ENCODE data around the gene MRPS9. TPM values are rescaled to one million over a fixed set of nuclear protein-coding genes. Genes with fewer than 3 reads are reported as not detected.

The MRPS9 gene
- polyA plus RNA-seq, 1 donor from 2014 or later = 43.5 TPM

GRCh38 chr2:105055613-105056012 lies 17.7 kb downstream of the MRPS9 start:
- H2AFZ ChIP-seq (ENCODE audit: low read depth, low read length) = no peak overlapping the region
- no peak overlapping the region for H3K4me2 ChIP-seq (ENCODE audit: low read length)
- no peaks in the 10 kb centered on the region for H3F3A ChIP-seq (ENCODE audit: insufficient read depth, low read length, poor library complexity, severe bottlenecking)
- TF ChIP-seq SMC3 (conservative IDR thresholded peaks at IDR 0.05; ENCODE audit: poor library complexity) (no peak), TAF1 (IDR thresholded peaks at IDR 0.05; ENCODE audit: low read depth) (no peak), EZH2 (IDR thresholded peaks at IDR 0.05; ENCODE audit: borderline replicate concordance, insufficient read depth, low read length, poor library complexity, severe bottlenecking) (no peak), EP300 (conservative IDR thresholded peaks at IDR 0.05; ENCODE audit: poor library complexity, severe bottlenecking) (no peak), MXI1 (conservative IDR thresholded peaks at IDR 0.05; ENCODE audit: poor library complexity, severe bottlenecking) (no peak), POLR2AphosphoS5 (IDR thresholded peaks at IDR 0.05) (no peak), CTCF (IDR thresholded peaks at IDR 0.05; ENCODE audit: poor library complexity, severe bottlenecking) (no peak), RAD21 (conservative IDR thresholded peaks at IDR 0.05) (no peak), REST (IDR thresholded peaks at IDR 0.05; ENCODE audit: borderline replicate concordance) (no peak)
- no peak overlapping the region for H3K27ac ChIP-seq (ENCODE audit: low read length)
- no peaks in the 10 kb centered on the region for H3K36me3 ChIP-seq (ENCODE audit: insufficient read depth, low read length)
- no peaks in the 10 kb centered on the region for H3K9me2 ChIP-seq (ENCODE audit: insufficient read depth, low read length)
- no peak overlapping the region for H3K9ac ChIP-seq (ENCODE audit: low read length)
- no peak overlapping the region for H3K4me3 ChIP-seq (ENCODE audit: low read length)
- H4K20me1 ChIP-seq (ENCODE audit: insufficient read depth) = no peaks in the 10 kb centered on the region
- H3K9me3 ChIP-seq (ENCODE audit: low read length) = peaks cover 5% of the 10 kb centered on the region
- peaks cover 3% of the 10 kb centered on the region for H3K79me2 ChIP-seq (replicated peaks; ENCODE audit: insufficient read depth, low read length)
- no peaks in the 10 kb centered on the region for H3K27me3 ChIP-seq (ENCODE audit: insufficient read depth, low read depth, low read length)

- no peaks in the 10 kb centered on the region for H3F3A ChIP-seq (ENCODE audit: insufficient read depth, low read length, poor library complexity, severe bottlenecking)
- peaks cover 3% of the 10 kb centered on the region for H3K79me2 ChIP-seq (replicated peaks; ENCODE audit: insufficient read depth, low read length)
- no peak overlapping the region for H2AFZ ChIP-seq (ENCODE audit: low read depth, low read length)
- no peaks in the 10 kb centered on the region for H3K9me2 ChIP-seq (ENCODE audit: insufficient read depth, low read length)
- H3K4me3 ChIP-seq (ENCODE audit: low read length) = no peak overlapping the region
- H3K27me3 ChIP-seq (ENCODE audit: insufficient read depth, low read depth, low read length) = no peaks in the 10 kb centered on the region
- TF ChIP-seq CTCF (IDR thresholded peaks at IDR 0.05; ENCODE audit: poor library complexity, severe bottlenecking) = no peak
- no peak for TF ChIP-seq MXI1 (conservative IDR thresholded peaks at IDR 0.05; ENCODE audit: poor library complexity, severe bottlenecking)
- no peak for TF ChIP-seq SMC3 (conservative IDR thresholded peaks at IDR 0.05; ENCODE audit: poor library complexity)
- TF ChIP-seq RAD21 (conservative IDR thresholded peaks at IDR 0.05) = no peak
- TF ChIP-seq EP300 (conservative IDR thresholded peaks at IDR 0.05; ENCODE audit: poor library complexity, severe bottlenecking) = no peak
- no peak for TF ChIP-seq POLR2AphosphoS5 (IDR thresholded peaks at IDR 0.05)
- no peak for TF ChIP-seq EZH2 (IDR thresholded peaks at IDR 0.05; ENCODE audit: borderline replicate concordance, insufficient read depth, low read length, poor library complexity, severe bottlenecking)
- TF ChIP-seq TAF1 (IDR thresholded peaks at IDR 0.05; ENCODE audit: low read depth) = no peak
- TF ChIP-seq REST (IDR thresholded peaks at IDR 0.05; ENCODE audit: borderline replicate concordance) = no peak
- no peak overlapping the region for H3K9ac ChIP-seq (ENCODE audit: low read length)
- no peaks in the 10 kb centered on the region for H3K36me3 ChIP-seq (ENCODE audit: insufficient read depth, low read length)
- no peak overlapping the region for H3K27ac ChIP-seq (ENCODE audit: low read length)
- no peaks in the 10 kb centered on the region for H4K20me1 ChIP-seq (ENCODE audit: insufficient read depth)
- no peak overlapping the region for H3K4me2 ChIP-seq (ENCODE audit: low read length)
- H3K9me3 ChIP-seq (ENCODE audit: low read length) = peaks cover 1% of the 10 kb centered on the region
These were observed 18.4 kb downstream of the MRPS9 start for GRCh38 chr2:105056245-105056644.

All from neural cell (in vitro differentiated cells).